Measurements from ENCODE around the gene UBE2O.

- TF ChIP-seq CTCF (IDR thresholded peaks at IDR 0.05) = no peak
- no peak for TF ChIP-seq POLR2A (IDR thresholded peaks at IDR 0.05)
- TF ChIP-seq EP300 (IDR thresholded peaks at IDR 0.05) = no peak
Measured at GRCh38 chr17:76473541-76473985, 20.6 kb upstream of the UBE2O start.
